B cell (primary cell): ENCODE results near the gene RAI14.

Experiments
- CTCF ChIP-seq: fragments of 200-600 bp; IDR thresholded peaks from one replicate; pipeline ENCODE4 v1.8.0; 2022; ENCODE audit warnings: antibody characterized with exemption, mild to moderate bottlenecking
- EZH2 ChIP-seq: IDR thresholded peaks from 2 replicates; pipeline ENCODE4 v1.6.1; 2012; ENCODE audit warnings: borderline replicate concordance, low read depth, mild to moderate bottlenecking, moderate library complexity, low read length; ENCODE audit not compliant: insufficient read depth, poor library complexity, severe bottlenecking

GRCh38 chr5:34866989-34867471, 210.9 kb downstream of the RAI14 start:
- TF ChIP-seq CTCF (no peak), EZH2 (no peak)
